ENCODE measurements around the gene URB2.

URB2 gene

DNA sequence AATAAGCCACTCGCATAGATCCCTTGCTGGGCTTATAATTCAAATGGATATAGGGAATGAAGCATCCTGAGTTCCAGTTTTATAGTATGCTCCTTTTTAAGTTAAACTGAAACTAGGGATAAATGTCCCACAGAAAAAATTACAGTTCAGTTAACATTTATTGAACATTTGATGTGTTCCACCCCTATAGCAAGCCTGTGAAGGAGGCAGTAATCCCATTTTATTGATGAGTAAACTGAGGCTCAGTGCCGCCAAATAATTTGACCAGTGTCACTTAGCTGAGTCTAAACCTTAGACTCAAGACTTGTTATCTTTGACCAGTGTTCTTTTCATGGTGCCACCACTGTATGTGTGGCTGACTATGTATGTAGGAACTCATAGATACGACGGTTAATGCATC, 22.4 kb downstream of the URB2 start:
- Mint-ChIP-seq H3K27me3 (ENCODE audit: low read depth) (no peaks in the 10 kb centered on the region), H3K9me3 (no peaks in the 10 kb centered on the region), H3K36me3 (ENCODE audit: low read depth) (peaks cover 27% of the 10 kb centered on the region), H3K27ac (no peak overlapping the region), H3K4me1 (ENCODE audit: low read depth) (no peaks in the 10 kb centered on the region), H3K4me3 (no peak overlapping the region)

DNA sequence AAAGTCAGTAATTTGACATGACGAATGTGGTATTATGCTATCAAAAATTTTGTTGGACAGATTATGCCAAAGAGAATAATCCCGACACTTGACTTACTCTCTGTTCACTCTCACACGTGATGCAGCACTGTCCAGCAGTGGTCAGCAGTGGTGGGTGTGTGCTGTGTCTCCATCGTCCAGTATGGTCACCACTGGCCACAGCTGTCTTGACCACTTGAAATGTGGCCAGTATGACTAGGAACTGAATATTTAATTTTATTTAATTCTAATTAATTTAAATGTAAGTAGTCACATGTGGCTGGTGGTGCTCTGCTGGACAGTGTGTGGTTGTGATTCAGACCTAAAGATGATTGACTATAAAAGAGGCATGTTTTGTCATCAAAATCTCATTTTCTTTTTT, 24.0 kb downstream of the URB2 start:
- Mint-ChIP-seq H3K4me3 (no peak overlapping the region), H3K27ac (no peak overlapping the region), H3K4me1 (ENCODE audit: low read depth) (no peaks in the 10 kb centered on the region), H3K9me3 (no peaks in the 10 kb centered on the region), H3K36me3 (ENCODE audit: low read depth) (peaks cover 22% of the 10 kb centered on the region), H3K27me3 (ENCODE audit: low read depth) (no peaks in the 10 kb centered on the region)

GRCh38 chr1:229651546-229651945, 25.5 kb downstream of the URB2 start:
- Mint-ChIP-seq H3K4me3 (no peak overlapping the region), H3K9me3 (no peaks in the 10 kb centered on the region), H3K27me3 (ENCODE audit: low read depth) (no peaks in the 10 kb centered on the region), H3K36me3 (ENCODE audit: low read depth) (peaks cover 17% of the 10 kb centered on the region), H3K27ac (no peak overlapping the region), H3K4me1 (ENCODE audit: low read depth) (no peaks in the 10 kb centered on the region)

- Mint-ChIP-seq H3K36me3 (ENCODE audit: low read depth) (peaks cover 14% of the 10 kb centered on the region), H3K27me3 (ENCODE audit: low read depth) (no peaks in the 10 kb centered on the region), H3K9me3 (no peaks in the 10 kb centered on the region), H3K27ac (no peak overlapping the region), H3K4me3 (no peak overlapping the region), H3K4me1 (ENCODE audit: low read depth) (no peaks in the 10 kb centered on the region)
Measured at GRCh38 chr1:229653420-229653819, 27.4 kb downstream of the URB2 start.

GRCh38 chr1:229655781-229656180, 29.7 kb downstream of the URB2 start:
- H3K4me1 Mint-ChIP-seq (ENCODE audit: low read depth) = no peaks in the 10 kb centered on the region
- no peak overlapping the region for H3K4me3 Mint-ChIP-seq
- no peak overlapping the region for H3K27ac Mint-ChIP-seq
- peaks cover 16% of the 10 kb centered on the region for H3K36me3 Mint-ChIP-seq (ENCODE audit: low read depth)
- no peaks in the 10 kb centered on the region for H3K27me3 Mint-ChIP-seq (ENCODE audit: low read depth)
- no peaks in the 10 kb centered on the region for H3K9me3 Mint-ChIP-seq

DNA sequence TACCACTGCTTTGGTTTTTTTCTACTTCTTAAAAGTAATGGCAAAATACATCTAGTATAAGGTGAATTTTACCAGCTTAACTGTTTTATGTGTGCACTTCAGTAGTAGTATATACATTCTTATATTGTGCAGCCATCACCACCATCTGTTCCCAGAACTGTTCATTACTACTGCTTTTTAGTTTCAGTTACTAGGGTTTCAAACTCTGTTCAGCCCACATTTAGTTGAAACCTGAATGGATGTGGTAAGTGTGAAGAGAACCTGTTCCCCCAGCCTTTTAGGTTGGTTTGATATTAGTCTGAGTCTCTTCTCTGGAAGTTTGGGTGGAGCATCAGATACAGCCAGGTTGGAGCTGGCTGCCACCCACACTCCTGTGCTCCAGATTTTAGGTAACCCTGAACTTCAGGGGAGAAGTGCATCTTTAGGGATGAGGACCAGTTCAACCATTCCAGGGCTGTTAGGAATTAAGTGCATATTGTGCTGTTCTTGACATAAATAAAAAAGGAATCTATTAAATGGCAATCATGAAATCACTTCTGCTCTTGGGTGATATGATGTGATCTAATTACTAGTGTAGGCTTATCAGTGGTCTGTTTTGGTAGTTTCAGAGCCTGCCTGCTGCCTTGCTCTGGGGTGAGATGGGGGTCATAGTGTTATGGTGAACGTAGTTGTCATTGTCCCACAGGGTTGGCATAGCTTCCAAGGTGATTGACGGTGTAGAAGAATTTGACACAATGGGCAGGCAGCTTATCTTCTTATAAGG, 32.1 kb downstream of the URB2 start:
- no peaks in the 10 kb centered on the region for H3K27me3 Mint-ChIP-seq (ENCODE audit: low read depth)
- H3K36me3 Mint-ChIP-seq (ENCODE audit: low read depth) = peaks cover 20% of the 10 kb centered on the region
- peaks cover 3% of the 10 kb centered on the region for H3K4me1 Mint-ChIP-seq (ENCODE audit: low read depth)
- H3K4me3 Mint-ChIP-seq = no peak overlapping the region
- H3K9me3 Mint-ChIP-seq = no peaks in the 10 kb centered on the region
- H3K27ac Mint-ChIP-seq = no peak overlapping the region

GRCh38 chr1:229661022-229661877, 35.2 kb downstream of the URB2 start:
- Mint-ChIP-seq H3K27me3 (ENCODE audit: low read depth) (no peaks in the 10 kb centered on the region), H3K9me3 (no peaks in the 10 kb centered on the region), H3K4me1 (ENCODE audit: low read depth) (peaks cover 3% of the 10 kb centered on the region), H3K36me3 (ENCODE audit: low read depth) (peaks cover 15% of the 10 kb centered on the region), H3K27ac (no peak overlapping the region), H3K4me3 (no peak overlapping the region)

DNA sequence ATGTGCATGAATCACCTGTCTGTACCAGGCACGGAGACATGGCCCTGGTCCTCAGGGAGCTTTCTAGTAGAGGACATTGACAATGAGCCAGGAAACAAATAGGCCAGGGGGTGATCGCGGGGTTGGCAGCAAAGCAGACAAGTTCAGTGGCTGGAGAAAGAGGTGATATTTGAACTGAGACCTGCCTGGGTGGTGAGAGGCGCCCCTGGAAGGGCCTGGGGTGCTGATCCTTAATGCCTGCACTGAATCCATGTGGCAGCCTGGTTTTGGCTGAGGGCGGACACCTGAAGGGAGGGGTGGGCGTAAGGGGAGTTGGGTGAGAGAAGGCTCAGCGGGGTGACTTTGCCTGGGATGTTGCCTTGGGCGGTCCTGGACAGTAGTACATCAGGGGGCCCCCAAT, 35.9 kb downstream of the URB2 start:
- Mint-ChIP-seq H3K9me3 (no peaks in the 10 kb centered on the region), H3K27me3 (ENCODE audit: low read depth) (no peaks in the 10 kb centered on the region), H3K4me1 (ENCODE audit: low read depth) (peaks cover 3% of the 10 kb centered on the region), H3K36me3 (ENCODE audit: low read depth) (peaks cover 15% of the 10 kb centered on the region), H3K4me3 (no peak overlapping the region), H3K27ac (no peak overlapping the region)

DNA sequence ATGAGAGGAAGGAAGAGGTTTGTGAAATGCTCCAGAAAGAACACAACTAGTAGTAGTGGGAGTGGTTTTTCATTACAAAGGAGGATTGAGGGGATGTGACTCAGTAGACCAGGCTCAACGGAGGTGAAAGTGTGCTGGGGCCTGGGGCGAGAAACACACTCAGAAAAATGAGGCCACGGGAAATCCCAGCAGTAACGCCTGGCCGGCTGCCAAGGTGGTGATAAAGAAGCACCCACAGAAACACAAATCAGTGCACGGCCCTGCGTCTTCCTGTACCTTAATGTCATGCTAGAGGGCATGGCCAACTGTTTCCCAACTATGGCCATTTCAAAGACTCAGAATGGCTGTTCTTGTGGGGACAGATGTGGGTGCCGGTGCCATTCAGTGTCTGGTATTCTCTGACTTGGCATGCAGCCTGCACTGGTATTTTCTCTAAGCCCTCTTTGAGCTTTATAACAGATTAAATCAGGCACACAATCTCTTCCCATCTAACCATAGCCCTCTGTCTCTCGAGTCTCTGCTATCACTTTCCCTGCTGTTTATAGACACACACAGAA, 38.2 kb downstream of the URB2 start:
- Mint-ChIP-seq H3K36me3 (ENCODE audit: low read depth) (peaks cover 10% of the 10 kb centered on the region), H3K9me3 (no peaks in the 10 kb centered on the region), H3K4me3 (no peak overlapping the region), H3K4me1 (ENCODE audit: low read depth) (peaks cover 3% of the 10 kb centered on the region), H3K27me3 (ENCODE audit: low read depth) (no peaks in the 10 kb centered on the region), H3K27ac (no peak overlapping the region)

GRCh38 chr1:229665912-229666558, 40.0 kb downstream of the URB2 start:
- Mint-ChIP-seq H3K4me1 (ENCODE audit: low read depth) (peaks cover 3% of the 10 kb centered on the region), H3K36me3 (ENCODE audit: low read depth) (peaks cover 5% of the 10 kb centered on the region), H3K4me3 (no peak overlapping the region), H3K9me3 (no peaks in the 10 kb centered on the region), H3K27me3 (ENCODE audit: low read depth) (no peaks in the 10 kb centered on the region), H3K27ac (no peak overlapping the region)

DNA sequence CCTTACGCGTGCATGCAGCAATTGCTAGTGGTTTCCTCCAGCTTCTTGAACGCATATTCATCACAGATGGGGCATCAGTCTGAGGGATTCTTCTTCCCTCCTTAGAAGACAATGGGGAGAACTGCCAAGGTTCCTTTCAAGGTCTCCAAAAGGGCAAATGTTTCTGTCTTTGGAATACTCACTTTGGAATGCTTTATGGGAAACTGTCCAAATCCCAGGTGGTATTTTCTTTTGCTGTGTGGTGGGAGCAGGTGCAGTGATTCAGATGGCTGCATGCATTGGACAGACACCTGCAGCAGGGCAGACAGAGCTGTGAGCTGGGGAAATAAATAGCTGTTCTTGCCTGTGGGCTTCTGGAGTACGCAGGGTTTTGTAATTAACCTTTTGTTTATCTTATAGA, 40.5 kb downstream of the URB2 start:
- no peak overlapping the region for H3K4me3 Mint-ChIP-seq
- peaks cover under 1% of the 10 kb centered on the region for H3K36me3 Mint-ChIP-seq (ENCODE audit: low read depth)
- no peaks in the 10 kb centered on the region for H3K4me1 Mint-ChIP-seq (ENCODE audit: low read depth)
- no peaks in the 10 kb centered on the region for H3K27me3 Mint-ChIP-seq (ENCODE audit: low read depth)
- H3K9me3 Mint-ChIP-seq = no peaks in the 10 kb centered on the region
- H3K27ac Mint-ChIP-seq = no peak overlapping the region

DNA sequence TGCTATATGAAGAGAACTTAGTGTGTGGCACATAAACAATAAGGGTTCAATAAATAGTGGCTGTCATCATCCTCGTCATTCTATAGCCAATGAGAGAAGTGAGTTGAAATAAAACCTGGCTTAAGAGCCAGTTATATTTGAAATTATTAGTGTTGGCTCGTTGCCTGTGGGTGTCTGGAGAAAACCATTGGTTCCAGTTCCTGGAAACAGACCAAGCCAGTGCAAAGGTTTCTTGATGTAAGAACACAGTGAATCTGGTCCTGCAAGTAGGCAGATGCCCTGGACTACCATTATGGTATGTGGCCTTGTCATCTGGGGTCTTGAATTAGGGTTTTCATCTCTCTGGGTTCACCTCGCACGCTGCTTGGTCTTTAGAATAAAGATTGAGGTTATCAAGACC, 43.3 kb downstream of the URB2 start:
- peaks cover 6% of the 10 kb centered on the region for H3K4me1 Mint-ChIP-seq (ENCODE audit: low read depth)
- H3K27me3 Mint-ChIP-seq (ENCODE audit: low read depth) = no peaks in the 10 kb centered on the region
- no peaks in the 10 kb centered on the region for H3K9me3 Mint-ChIP-seq
- no peak overlapping the region for H3K27ac Mint-ChIP-seq
- H3K4me3 Mint-ChIP-seq = no peak overlapping the region
- H3K36me3 Mint-ChIP-seq (ENCODE audit: low read depth) = no peaks in the 10 kb centered on the region

DNA sequence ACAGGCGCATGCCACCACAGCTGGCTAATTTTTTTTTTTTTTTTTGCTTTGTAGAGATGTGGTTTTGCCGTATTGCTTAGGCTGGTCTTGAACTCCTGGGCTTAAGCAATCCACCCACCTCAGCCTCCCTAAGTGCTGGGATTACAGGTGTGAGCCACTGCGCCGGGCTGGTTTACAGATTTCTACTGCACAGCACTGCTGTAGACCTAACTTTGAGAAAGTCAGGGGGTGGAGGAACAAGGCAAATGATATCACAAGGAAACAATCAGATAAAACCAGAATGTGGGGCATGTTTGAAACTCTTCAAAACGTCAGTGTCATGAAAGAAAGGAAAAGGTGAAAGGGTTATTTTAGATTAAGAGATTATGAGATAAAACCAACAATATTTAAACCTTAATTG, 45.3 kb downstream of the URB2 start:
- Mint-ChIP-seq H3K27ac (no peak overlapping the region), H3K36me3 (ENCODE audit: low read depth) (no peaks in the 10 kb centered on the region), H3K4me1 (ENCODE audit: low read depth) (peaks cover 6% of the 10 kb centered on the region), H3K9me3 (no peaks in the 10 kb centered on the region), H3K27me3 (ENCODE audit: low read depth) (no peaks in the 10 kb centered on the region), H3K4me3 (no peak overlapping the region)

- Mint-ChIP-seq H3K27me3 (ENCODE audit: low read depth) (no peaks in the 10 kb centered on the region), H3K9me3 (no peaks in the 10 kb centered on the region), H3K4me3 (no peak overlapping the region), H3K36me3 (ENCODE audit: low read depth) (no peaks in the 10 kb centered on the region), H3K27ac (no peak overlapping the region), H3K4me1 (ENCODE audit: low read depth) (peaks cover 6% of the 10 kb centered on the region)
Measured at GRCh38 chr1:229672246-229672645, 46.2 kb downstream of the URB2 start.
